EH (cell line): ENCODE measurements around the gene RAD51AP2.
"Not testable (repeated sequence)": the region's sequence is repeated elsewhere in the genome, so short reads cannot be mapped to it uniquely, and the experiment has no call there.

Experiments used
- DNase-seq: peaks from one replicate; pipeline ENCODE4 v3.0.0-alpha.2; 2015; ENCODE audit warnings: low read depth

Gene RAD51AP2

GRCh38 chr2:17518212-17519154, at the start of gene RAD51AP2:
Gene RAD51AP2, minus strand, starts transcription at chr2:17518440. Its CDS starts 25 bp downstream, at chr2:17518415.
- peak; percentile 73 for DNase-seq

DNA sequence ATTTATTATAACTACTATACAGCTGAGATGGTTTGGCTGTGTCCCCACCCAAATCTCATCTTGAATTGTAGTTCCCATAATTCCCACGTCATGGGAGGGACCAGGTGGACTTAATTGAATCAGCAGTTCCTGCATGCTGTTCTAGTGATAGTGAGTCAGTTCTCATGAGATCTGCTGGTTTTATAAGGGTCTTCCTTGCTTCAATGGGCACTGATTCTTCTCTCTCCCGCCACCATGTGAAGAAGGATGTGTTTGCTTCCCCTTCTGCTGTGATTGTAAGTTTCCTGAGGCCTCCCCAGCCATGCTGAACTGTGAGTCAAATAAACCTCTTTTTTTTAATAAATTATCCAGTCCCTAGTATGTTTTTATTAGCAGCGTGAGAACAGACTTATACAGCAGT, 47.5 kb upstream of the RAD51AP2 start:
- DNase-seq, result not testable (repeated sequence)

- no peak for DNase-seq
Measured at GRCh38 chr2:17558878-17559277, 40.6 kb upstream of the RAD51AP2 start.

- DNase-seq, result no peak
Measured at GRCh38 chr2:17558053-17558452, 39.8 kb upstream of the RAD51AP2 start.

GRCh38 chr2:17557596-17557995, 39.4 kb upstream of the RAD51AP2 start:
- DNase-seq, result no peak

- DNase-seq, result no peak
Measured at GRCh38 chr2:17555150-17555549, 36.9 kb upstream of the RAD51AP2 start.

DNA sequence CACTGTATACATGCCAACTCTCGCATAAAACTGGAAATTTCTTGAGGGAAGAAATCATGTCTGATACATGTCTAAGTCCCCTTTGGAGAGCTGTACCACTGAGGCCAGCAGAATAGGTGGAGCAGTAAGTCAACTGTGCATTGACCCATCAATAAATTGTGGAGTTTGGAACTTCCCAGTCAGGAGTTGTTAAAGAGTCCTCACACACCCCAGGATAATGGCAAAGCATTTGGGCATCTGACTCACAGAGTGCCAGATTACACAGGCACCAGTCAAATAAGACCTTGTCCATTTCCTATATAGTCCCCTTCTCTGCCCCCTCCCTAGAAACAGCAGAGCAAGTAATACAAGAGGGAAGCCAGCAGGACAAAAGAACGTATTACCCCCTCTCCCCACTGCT, 32.7 kb upstream of the RAD51AP2 start:
- no peak for DNase-seq

DNA sequence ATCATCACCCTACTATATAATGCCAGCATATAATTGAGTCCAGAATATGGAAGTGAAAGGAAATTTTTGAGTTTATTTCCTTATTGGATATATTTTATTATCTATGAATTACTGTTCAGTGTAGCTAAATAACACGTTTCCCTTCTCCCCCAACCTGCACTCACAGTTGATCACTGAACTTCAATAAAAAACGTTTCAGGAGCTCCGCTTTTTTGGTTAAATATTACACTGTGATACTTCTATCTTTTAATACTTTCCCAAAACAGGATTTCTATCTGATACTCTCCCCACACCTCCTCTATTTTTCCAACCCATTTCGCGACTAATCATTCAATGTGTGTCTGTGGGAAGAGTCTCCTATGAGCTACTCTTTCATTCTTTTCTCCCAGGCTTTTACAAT, 29.5 kb upstream of the RAD51AP2 start:
- no peak for DNase-seq

GRCh38 chr2:17547237-17547636, 29.0 kb upstream of the RAD51AP2 start:
- DNase-seq, result no peak

- DNase-seq, result no peak
Measured at GRCh38 chr2:17545680-17546613, 27.7 kb upstream of the RAD51AP2 start.

GRCh38 chr2:17544256-17544655, 26.0 kb upstream of the RAD51AP2 start:
- DNase-seq, result no peak

- DNase-seq, result peak; percentile 9
Measured at GRCh38 chr2:17543848-17544247, 25.6 kb upstream of the RAD51AP2 start.

GRCh38 chr2:17543131-17543660, 25.0 kb upstream of the RAD51AP2 start:
- DNase-seq, result no peak

- DNase-seq, result no peak
Measured at GRCh38 chr2:17542471-17542870, 24.2 kb upstream of the RAD51AP2 start.

GRCh38 chr2:17541531-17541950, 23.3 kb upstream of the RAD51AP2 start:
- no peak for DNase-seq

- no peak for DNase-seq
Measured at GRCh38 chr2:17540813-17541530, 22.7 kb upstream of the RAD51AP2 start.

GRCh38 chr2:17540093-17540812, 22.0 kb upstream of the RAD51AP2 start, which contains the start of gene VSNL1:
Gene VSNL1, plus strand, starts transcription at chr2:17540696. Its CDS starts 51,379 bp downstream, at chr2:17592075.
- peak; percentile 28 for DNase-seq

DNA sequence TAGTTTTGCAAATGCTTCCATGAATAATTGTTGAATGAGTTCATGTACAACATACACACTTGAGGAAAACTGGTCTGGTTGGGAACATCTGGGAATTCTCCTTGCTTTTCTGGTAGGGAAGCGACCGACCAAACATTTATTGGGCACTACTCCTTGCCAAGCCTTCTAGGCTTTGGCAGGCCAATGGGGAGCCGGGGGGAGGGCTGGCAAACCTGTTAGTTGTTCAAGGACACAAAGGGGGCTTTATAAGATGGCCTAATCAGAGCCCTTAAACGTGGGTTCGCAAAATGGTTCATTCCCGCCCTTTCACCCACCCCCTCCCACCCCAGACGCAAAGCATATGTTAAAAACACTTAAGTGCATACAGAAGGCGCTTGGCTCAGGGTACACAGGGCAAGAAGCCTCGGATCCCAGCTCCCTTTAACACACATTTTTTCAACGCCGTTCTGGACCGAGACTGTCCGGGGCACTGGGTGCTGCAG, 21.4 kb upstream of the RAD51AP2 start:
- peak; percentile 7 for DNase-seq

GRCh38 chr2:17538844-17539554, 20.8 kb upstream of the RAD51AP2 start:
- peak; percentile 39 for DNase-seq
